ENCODE measurements around the gene MED10. TPM values are rescaled to one million over a fixed set of nuclear protein-coding genes. Genes with fewer than 3 reads are reported as not detected.

MED10 gene
- total RNA-seq, 3 donors from 2014 or later (not counting 1 experiment from before 2014, with no cell fraction given): 64.4 to 68.5 (median 64.5) TPM

DNA sequence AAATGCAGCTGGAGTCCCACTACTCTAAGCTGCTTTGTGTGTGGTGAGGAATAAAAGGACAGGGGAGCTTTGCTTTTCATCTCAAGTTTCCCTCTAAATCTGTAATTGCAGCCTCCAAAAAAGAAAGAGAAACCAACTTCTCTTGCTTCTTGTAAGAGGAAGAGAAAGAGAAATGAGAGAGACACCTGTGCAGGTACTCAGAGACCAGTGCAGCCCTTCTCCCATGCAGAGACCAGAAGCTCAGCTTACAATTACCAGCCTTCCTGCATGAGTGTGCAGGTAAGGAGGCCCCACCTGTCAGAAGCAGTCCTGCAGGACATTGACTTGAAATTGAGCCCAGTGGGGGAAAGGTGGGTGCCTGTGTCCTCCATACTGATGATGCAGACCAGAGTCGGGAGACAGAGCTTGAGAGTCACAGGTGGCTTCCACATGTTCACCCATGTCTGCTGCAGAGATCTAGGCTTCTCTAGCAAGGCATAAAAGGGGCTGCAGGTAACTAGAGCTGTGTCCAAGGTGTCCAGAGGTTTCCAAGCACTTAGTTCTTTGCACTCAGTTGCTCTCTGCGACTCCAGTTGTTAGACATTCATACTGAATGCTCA is 15.3 kb upstream of the MED10 start:
- WGBS (ENCODE audit: insufficient coverage): 94% methylated on average over 2 of the region's 2 CpGs
- intact Hi-C loops (cut with micrococcal nuclease): no loop called here

DNA sequence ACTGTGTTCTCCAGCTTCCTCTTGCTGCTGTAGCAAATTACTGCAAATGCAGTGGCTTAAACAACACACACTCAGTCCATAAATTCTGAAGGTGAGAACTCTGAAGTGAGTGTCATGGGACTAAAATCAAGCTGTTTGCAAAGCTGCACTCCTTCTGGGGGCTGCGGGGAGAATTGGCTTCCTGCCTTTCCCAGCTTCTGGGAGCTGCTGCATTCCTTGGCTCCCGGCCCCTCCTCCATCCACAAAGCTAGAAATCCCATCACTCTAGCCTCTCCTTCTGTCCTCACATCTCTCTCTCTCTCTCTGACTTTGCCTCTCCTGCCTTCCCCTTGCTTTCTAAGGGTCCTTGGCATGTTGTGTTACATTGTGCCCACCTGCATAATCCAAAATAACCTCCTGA is 14.2 kb upstream of the MED10 start:
- no peak overlapping the region for H3K27ac ChIP-seq (ENCODE audit: low read length)
- 66% methylated on average over 2 of the region's 2 CpGs for WGBS (ENCODE audit: insufficient coverage)
- TF ChIP-seq, protein P1, sequence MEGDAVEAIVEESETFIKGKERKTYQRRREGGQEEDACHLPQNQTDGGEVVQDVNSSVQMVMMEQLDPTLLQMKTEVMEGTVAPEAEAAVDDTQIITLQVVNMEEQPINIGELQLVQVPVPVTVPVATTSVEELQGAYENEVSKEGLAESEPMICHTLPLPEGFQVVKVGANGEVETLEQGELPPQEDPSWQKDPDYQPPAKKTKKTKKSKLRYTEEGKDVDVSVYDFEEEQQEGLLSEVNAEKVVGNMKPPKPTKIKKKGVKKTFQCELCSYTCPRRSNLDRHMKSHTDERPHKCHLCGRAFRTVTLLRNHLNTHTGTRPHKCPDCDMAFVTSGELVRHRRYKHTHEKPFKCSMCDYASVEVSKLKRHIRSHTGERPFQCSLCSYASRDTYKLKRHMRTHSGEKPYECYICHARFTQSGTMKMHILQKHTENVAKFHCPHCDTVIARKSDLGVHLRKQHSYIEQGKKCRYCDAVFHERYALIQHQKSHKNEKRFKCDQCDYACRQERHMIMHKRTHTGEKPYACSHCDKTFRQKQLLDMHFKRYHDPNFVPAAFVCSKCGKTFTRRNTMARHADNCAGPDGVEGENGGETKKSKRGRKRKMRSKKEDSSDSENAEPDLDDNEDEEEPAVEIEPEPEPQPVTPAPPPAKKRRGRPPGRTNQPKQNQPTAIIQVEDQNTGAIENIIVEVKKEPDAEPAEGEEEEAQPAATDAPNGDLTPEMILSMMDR (IDR thresholded peaks at IDR 0.05): no peak
- no peaks in the 10 kb centered on the region for H3K9me3 ChIP-seq (ENCODE audit: control insufficient read depth, insufficient read depth, low read length)
- H3K27me3 Mint-ChIP-seq (ENCODE audit: low read depth in 2 of 2): peaks cover 40 to 45% of the 10 kb centered on the region in 2 donors
- no peaks in the 10 kb centered on the region for H3K9me3 Mint-ChIP-seq
- H3K27me3 ChIP-seq (ENCODE audit: control insufficient read depth, insufficient read depth, low read length): no peaks in the 10 kb centered on the region
- no peak overlapping the region for H3K4me3 Mint-ChIP-seq
- H3K4me1 Mint-ChIP-seq: no peaks in the 10 kb centered on the region
- H3K36me3 Mint-ChIP-seq: no peaks in the 10 kb centered on the region
- ATAC-seq: no peak
- DNase-seq: no peak
- no peak overlapping the region for H3K4me3 ChIP-seq (ENCODE audit: low read length)
- H3K4me1 ChIP-seq (ENCODE audit: control insufficient read depth, insufficient read depth, low read length): no peaks in the 10 kb centered on the region
- H3K36me3 ChIP-seq (ENCODE audit: control insufficient read depth, insufficient read depth, low read length): no peaks in the 10 kb centered on the region
- no peak overlapping the region for H3K27ac Mint-ChIP-seq
- intact Hi-C loops (cut with micrococcal nuclease): no loop called here

More for the DNA sequence above, 15.3 kb upstream of the MED10 start:
- Histone ChIP-seq H3K27me3 (ENCODE audit: control insufficient read depth, insufficient read depth, low read length) (no peaks in the 10 kb centered on the region), H3K36me3 (ENCODE audit: control insufficient read depth, insufficient read depth, low read length) (no peaks in the 10 kb centered on the region), H3K4me1 (ENCODE audit: control insufficient read depth, insufficient read depth, low read length) (no peaks in the 10 kb centered on the region), H3K27ac (ENCODE audit: low read length) (no peak overlapping the region), H3K9me3 (ENCODE audit: control insufficient read depth, insufficient read depth, low read length) (no peaks in the 10 kb centered on the region), H3K4me3 (ENCODE audit: low read length) (no peak overlapping the region)
- no peaks in the 10 kb centered on the region for H3K4me1 Mint-ChIP-seq
- DNase-seq (no peak), ATAC-seq (no peak)
- H3K9me3 Mint-ChIP-seq: no peaks in the 10 kb centered on the region
- H3K27ac Mint-ChIP-seq: no peak overlapping the region
- no peaks in the 10 kb centered on the region for H3K36me3 Mint-ChIP-seq
- H3K27me3 Mint-ChIP-seq (ENCODE audit: low read depth in 2 of 2): peaks cover 40 to 45% of the 10 kb centered on the region in 2 donors
- TF ChIP-seq, protein P1 (IDR thresholded peaks at IDR 0.05): no peak
- H3K4me3 Mint-ChIP-seq: no peak overlapping the region

DNA sequence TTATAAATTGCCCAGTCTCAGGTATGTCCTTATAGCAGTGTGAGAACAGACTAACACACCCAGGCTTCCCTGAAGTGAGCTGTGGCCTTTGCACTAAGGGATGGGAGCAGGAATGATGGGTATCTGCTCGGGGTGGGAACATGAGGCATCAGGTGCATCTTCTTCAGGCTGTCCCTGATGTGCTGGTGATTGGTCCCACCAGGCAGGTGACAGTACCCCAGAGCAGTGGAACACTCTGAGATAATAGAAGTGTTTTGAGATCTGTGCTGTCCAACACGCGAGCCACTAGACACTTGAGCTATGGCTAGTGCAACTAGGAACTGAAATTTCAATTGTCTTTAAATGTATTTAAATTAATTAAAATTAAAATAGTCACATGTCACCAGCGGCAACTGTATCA is 12.8 kb upstream of the MED10 start:
- no peak overlapping the region for H3K27ac ChIP-seq (ENCODE audit: low read length)
- no peak for DNase-seq
- H3K27me3 ChIP-seq (ENCODE audit: control insufficient read depth, insufficient read depth, low read length): no peaks in the 10 kb centered on the region
- H3K4me3 Mint-ChIP-seq: no peak overlapping the region
- intact Hi-C loops (cut with micrococcal nuclease): no loop called here
- no peaks in the 10 kb centered on the region for H3K4me1 ChIP-seq (ENCODE audit: control insufficient read depth, insufficient read depth, low read length)
- no peaks in the 10 kb centered on the region for H3K36me3 Mint-ChIP-seq
- H3K4me3 ChIP-seq (ENCODE audit: low read length): no peak overlapping the region
- 65% methylated on average over 1 of the region's 4 CpGs for WGBS (ENCODE audit: insufficient coverage)
- TF ChIP-seq, protein P1 (IDR thresholded peaks at IDR 0.05): no peak
- H3K36me3 ChIP-seq (ENCODE audit: control insufficient read depth, insufficient read depth, low read length): no peaks in the 10 kb centered on the region
- no peaks in the 10 kb centered on the region for H3K9me3 Mint-ChIP-seq
- no peaks in the 10 kb centered on the region for H3K9me3 ChIP-seq (ENCODE audit: control insufficient read depth, insufficient read depth, low read length)
- H3K27ac Mint-ChIP-seq: no peak overlapping the region
- ATAC-seq: no peak
- H3K27me3 Mint-ChIP-seq (ENCODE audit: low read depth in 2 of 2): peaks cover 41 to 54% of the 10 kb centered on the region in 2 donors
- H3K4me1 Mint-ChIP-seq: no peaks in the 10 kb centered on the region

DNA sequence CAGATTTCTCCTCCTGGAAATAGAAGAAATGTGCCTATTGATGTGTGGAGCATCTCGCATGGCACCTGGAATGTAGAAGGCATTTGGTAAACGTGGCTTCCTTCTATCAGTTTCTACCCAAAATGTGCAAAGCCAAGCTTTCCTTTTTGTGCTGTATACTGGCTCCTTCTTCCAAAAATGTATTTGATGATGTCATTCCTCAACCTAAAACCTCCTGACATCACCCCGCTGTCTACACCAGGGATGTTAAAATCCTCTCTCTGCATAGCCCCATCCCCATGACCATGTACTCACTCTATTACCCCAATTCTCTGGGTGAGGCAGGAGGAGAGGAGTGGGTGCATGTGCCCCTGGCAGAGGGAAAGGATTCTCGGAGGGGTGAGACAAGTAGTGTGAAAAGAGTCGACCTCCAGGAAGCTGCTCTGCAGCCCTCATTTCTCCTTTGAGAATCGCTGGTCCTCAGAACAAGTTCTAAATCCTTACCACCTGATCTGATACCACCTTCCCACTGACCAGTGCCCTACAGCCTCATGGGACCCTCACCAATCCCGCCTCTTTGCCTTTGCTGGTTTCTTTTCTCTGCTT is 11.7 kb upstream of the MED10 start:
- peaks cover 44 to 54% of the 10 kb centered on the region in 2 donors for H3K27me3 Mint-ChIP-seq (ENCODE audit: low read depth in 2 of 2)
- H3K4me1 ChIP-seq (ENCODE audit: control insufficient read depth, insufficient read depth, low read length): no peaks in the 10 kb centered on the region
- H3K4me1 Mint-ChIP-seq: no peaks in the 10 kb centered on the region
- H3K36me3 ChIP-seq (ENCODE audit: control insufficient read depth, insufficient read depth, low read length): no peaks in the 10 kb centered on the region
- H3K9me3 Mint-ChIP-seq: no peaks in the 10 kb centered on the region
- WGBS (ENCODE audit: insufficient coverage): 76% methylated on average over 7 of the region's 7 CpGs
- intact Hi-C loops (cut with micrococcal nuclease): no loop called here
- TF ChIP-seq, protein P1 (IDR thresholded peaks at IDR 0.05): no peak
- H3K27ac Mint-ChIP-seq: no peak overlapping the region
- ATAC-seq (no peak), DNase-seq (no peak)
- H3K27ac ChIP-seq (ENCODE audit: low read length): no peak overlapping the region
- H3K9me3 ChIP-seq (ENCODE audit: control insufficient read depth, insufficient read depth, low read length): no peaks in the 10 kb centered on the region
- no peaks in the 10 kb centered on the region for H3K27me3 ChIP-seq (ENCODE audit: control insufficient read depth, insufficient read depth, low read length)
- no peak overlapping the region for H3K4me3 ChIP-seq (ENCODE audit: low read length)
- H3K36me3 Mint-ChIP-seq: no peaks in the 10 kb centered on the region
- no peak overlapping the region for H3K4me3 Mint-ChIP-seq

All from natural killer cell (primary cell).